Measurements from ENCODE around the gene DIP2A. TPM values are rescaled to one million over a fixed set of nuclear protein-coding genes. Genes with fewer than 3 reads are reported as not detected.
"Not testable (repeated sequence)": the region's sequence is repeated elsewhere in the genome, so short reads cannot be mapped to it uniquely, and the experiment has no call there.

The DIP2A gene
- total RNA-seq, 1 donor from 2014 or later, result 46.7 TPM

DNA sequence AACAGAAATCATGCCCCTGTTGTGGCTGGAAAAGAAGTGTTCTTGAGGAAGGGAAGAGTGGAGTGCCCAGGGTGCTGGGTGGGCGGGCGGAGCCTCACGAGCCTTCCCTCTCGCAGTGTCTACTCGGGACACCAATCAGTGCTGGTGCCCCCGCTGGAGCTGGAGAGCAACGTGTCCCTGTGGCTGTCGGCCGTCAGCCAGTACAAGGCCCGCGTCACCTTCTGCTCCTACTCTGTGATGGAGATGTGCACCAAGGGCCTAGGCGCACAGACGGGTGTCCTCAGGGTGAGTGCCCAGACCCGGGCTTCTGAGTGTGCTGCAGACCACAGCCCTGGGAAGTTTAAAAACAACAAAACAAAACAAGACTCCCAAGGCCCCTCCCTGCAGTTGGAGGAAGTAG, 98.8 kb downstream of the DIP2A start:
- DNase-seq (ENCODE audit: low read depth), result no peak

GRCh38 chr21:46557919-46558392, 99.3 kb downstream of the DIP2A start:
- no peak for DNase-seq (ENCODE audit: low read depth)

GRCh38 chr21:46559291-46559983, 100.7 kb downstream of the DIP2A start:
- DNase-seq (ENCODE audit: low read depth), result no peak

GRCh38 chr21:46560568-46561444, 102.1 kb downstream of the DIP2A start:
- no peak for DNase-seq (ENCODE audit: low read depth)

GRCh38 chr21:46561445-46562090, 102.9 kb downstream of the DIP2A start:
- no peak for DNase-seq (ENCODE audit: low read depth)

- no peak for DNase-seq (ENCODE audit: low read depth)
These were observed 103.8 kb downstream of the DIP2A start for GRCh38 chr21:46562472-46562871.

DNA sequence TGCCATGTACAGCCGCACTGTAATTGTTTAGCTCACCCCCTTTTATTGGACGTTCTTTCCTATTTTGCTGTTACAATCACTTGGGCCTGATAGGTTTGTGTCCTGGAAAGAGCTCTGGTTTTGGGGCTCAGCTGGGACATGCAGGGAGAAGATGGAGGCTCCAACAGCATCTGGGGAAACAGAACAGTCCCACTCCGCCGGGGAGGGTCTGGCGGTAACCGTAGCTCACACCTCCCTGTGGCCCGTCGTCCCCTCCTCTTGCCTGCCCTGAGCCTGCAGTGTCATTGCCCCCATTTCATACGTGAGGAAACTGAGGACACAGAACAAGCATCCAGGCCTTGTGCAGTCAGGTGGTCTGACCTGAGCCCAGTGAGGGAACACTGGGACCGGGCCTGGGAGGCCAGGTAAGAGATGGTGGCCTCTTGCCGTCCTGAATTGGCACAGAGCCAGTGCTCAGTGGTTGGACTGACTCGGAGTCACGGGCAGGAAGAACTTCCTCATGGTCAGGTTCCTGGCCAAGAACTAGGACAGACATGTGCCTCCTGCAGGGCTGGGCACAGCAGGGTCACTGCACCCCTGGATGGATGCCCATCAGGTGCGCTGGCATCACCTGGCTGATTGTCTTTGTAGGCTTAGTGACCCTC, 104.4 kb downstream of the DIP2A start:
- DNase-seq (ENCODE audit: low read depth), result no peak

DNA sequence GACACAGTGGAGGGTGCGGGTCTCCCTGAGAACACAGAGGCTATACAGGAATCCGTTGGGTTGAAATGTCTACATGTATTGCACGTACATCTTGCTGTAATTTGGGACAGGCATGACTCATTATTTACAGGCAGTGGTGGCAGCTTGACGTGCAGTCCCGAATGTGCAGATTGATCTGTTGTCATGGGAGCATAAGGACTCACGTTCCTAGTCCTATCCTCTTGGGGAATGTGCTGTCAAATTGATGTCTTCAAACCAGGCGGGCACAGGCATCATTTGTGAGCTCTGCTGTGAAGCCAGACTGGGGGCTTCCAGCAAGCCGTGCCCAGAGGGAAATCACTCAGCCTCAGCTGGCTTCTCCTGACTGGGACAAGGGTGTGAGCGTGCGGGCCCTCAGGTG, 105.7 kb downstream of the DIP2A start:
- no peak for DNase-seq (ENCODE audit: low read depth)

- DNase-seq (ENCODE audit: low read depth), result no peak
These were observed 108.7 kb downstream of the DIP2A start for GRCh38 chr21:46567348-46567747.

DNA sequence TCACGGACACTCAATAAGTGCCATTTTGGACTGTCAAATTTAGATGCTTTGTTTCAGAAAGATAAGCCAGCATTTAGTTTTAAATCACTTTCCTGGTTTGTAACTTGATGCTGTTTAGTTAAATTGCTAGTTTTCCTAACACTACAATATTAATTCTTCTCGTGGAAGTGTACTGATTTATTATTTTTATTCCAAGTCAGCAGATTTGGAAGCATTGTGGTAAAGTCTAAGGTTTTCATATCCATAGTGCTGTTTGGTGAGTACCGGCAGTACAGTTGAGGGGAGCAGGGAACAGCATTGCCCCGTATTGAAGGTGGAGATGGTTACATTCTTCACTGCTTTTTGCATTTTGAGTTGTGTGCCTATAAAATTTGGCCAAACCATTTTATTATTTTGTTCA, 109.9 kb downstream of the DIP2A start:
- no peak for DNase-seq (ENCODE audit: low read depth)

- DNase-seq (ENCODE audit: low read depth), result no peak
These were observed 110.4 kb downstream of the DIP2A start for GRCh38 chr21:46569081-46569480.

DNA sequence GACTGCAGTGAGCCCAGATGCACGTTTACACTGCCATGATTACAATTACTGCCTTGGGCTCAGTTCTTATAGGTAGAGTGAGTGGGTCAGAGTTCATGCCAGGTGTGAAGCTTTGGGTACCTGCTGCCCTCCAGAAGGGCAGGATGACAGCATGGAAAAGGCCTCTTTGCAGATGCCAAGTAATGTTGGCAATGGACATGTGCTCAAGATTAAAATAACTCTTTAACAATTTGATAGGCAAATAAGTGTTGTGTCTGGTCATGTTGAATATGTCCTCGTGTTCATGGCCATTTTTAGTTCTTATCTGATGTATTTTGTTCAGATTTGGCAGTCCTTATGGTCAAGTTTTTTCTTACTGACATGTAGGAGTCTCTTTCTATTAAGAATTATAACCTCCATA, 111.4 kb downstream of the DIP2A start:
- DNase-seq (ENCODE audit: low read depth), result no peak

DNA sequence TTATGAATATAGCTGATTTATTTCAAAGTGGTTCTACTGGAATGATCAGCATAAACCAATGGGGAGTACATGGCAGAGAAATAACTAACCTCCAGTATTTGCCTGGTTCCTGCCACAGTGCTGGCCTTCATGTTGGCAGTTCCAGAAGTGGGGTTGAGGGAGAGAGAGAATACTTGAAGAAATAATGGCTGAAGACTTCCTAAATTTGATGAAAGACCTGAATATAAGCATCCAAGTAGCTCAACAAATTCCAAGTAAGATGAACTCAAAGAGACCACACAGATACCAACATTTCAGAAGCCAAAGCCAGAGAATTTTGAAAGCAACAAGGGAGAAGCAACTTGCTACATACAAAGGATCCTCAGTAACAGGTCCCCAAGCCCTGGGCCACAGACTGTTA, 111.9 kb downstream of the DIP2A start:
- no peak for DNase-seq (ENCODE audit: low read depth)

- DNase-seq (ENCODE audit: low read depth), result no peak
These were observed 114.2 kb downstream of the DIP2A start for GRCh38 chr21:46572850-46573249.

DNA sequence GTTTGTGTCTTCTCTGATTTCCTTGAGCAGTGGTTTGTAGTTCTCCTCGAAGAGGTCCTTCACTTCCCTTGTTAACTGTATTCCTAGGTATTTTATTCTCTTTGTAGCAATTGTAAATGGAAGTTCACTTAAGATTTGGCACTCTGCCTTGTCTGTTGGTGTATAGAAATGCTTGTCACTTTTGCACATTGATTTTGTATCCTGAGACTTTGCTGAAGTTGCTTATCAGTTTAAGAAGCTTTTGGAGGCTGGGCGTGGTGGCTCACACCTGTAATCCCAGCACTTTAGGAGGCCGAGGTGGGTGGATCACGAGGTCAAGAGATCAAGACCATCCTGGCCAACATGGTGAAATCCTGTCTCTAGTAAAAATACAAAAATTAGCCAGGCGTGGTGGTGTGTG, 119.1 kb downstream of the DIP2A start:
- not testable (repeated sequence) for DNase-seq (ENCODE audit: low read depth)

DNA sequence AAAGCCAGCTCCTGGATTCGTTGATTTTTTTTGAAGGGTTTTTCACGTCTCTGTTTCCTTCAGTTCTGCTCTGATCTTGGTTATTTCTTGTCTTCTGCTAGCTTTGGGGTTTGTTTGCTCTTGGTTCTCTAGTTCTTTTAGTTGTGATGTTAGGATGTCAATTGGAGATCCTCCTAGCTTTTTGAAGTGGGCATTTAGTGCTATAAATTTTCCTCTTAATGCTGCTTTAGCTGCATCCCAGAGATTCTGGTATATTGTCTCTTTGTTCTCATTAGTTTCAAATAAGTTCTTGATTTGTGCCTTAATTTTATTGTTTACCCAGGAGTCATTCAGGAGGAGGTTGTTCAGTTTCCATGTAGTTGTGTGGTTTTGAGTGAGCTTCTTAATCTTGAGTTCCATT, 120.7 kb downstream of the DIP2A start:
- not testable (repeated sequence) for DNase-seq (ENCODE audit: low read depth)

DNA sequence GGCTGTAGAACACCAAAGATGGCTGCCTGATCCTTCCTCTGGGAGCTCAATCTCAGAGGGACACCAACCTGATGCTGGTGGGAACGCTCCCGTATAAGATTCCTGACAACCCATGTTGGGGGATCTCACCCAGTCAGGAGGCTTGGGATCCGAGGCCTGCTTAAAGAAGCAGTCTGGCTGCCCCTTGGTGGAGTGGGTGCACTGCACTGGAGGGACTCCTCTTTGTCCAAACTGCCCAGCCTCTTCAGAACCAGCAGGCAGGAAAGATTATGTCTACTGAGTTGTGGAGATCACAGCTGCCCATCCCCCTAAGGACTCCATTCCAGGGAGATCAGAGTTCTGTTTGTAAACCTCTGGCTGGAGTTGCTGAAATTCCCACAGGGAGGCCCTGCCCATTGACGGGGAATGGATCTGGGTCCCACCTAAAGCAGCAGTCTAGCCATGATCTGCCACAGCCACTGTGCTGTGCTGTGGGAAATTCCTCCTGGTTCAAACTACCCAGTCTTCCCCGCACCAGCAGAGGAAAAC, 123.2 kb downstream of the DIP2A start:
- no peak for DNase-seq (ENCODE audit: low read depth)

DNA sequence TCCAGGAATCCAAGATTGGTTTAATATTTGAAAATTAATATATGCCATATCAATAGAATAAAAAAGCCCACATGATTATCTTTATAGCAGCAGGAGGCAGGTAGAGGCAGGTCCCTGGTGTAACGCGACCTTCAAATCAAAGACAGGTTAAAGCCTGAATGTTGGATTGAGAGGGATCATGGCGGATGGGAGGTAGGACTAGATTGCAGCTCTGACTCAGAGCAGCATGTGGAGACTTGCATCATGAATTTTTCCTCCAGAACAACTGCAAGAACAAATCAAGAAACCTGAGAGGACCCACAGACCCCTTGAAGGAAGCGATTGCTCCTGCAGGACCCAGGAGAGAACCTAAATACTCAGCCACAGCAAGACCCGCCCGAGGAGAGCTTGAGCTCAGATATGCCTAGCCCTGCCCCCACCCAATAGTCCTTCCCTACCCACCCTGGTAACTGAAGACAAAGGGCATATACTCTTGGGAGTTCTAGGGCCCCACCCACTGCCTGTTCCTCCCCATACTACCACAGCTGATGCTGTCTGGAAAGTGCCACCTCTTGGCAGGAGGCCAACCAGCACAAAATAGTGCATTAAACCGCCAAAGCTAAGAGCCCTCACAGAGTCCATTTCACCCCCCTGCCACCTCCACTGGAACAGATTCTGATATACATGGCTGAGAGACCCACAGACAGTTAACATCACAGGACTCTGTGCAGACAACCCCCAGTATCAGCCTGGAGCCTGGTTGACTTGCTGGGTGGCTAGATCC, 126.7 kb downstream of the DIP2A start:
- no peak for DNase-seq (ENCODE audit: low read depth)

DNA sequence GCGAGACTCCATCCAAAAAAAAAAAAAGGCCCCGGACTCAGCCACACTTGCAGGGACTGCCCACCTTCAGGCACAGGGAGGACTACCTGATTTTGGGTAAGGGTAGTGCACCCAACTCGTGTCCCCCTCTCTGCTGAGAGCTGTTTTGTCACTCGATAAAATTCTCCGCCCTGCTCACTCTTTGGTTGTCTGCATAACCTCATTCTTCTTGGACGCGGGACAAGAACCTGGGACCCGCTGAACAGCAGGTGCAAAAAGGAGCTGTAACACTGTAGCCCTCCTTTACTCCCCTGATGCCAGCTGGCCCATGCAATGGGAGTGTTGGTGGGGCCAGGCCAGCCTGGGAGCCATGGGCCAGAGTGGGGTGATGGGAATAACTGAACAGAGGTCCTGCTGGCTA, 135.6 kb downstream of the DIP2A start:
- DNase-seq (ENCODE audit: low read depth), result no peak

- no peak for DNase-seq (ENCODE audit: low read depth)
These were observed 137.5 kb downstream of the DIP2A start for GRCh38 chr21:46596201-46596600.

DNA sequence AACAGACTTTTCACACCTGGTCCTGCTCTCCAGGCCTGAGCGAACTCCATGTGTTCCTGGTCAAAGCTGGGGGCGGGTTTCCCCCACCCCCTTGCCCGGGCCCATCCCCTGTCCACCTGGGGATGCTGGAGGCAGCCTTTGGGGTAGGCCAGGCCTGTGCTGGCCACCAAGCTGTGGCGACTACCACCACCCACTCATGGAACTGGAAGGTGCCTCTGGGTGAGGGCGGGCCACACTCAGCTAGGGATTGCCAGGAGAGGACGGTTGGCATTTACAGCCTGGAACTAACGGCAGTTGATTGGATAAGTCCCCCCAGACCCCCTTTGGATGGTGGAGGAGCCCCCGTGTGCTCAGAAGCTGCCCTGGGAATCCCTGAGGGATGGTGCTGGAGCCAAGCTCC, 138.3 kb downstream of the DIP2A start:
- no peak for DNase-seq (ENCODE audit: low read depth)

Data from renal cortical epithelial cell (primary cell).